Measurements from ENCODE around the gene IL13.
"Not testable (repeated sequence)": the region's sequence is repeated elsewhere in the genome, so short reads cannot be mapped to it uniquely, and the experiment has no call there.

Gene IL13

DNA sequence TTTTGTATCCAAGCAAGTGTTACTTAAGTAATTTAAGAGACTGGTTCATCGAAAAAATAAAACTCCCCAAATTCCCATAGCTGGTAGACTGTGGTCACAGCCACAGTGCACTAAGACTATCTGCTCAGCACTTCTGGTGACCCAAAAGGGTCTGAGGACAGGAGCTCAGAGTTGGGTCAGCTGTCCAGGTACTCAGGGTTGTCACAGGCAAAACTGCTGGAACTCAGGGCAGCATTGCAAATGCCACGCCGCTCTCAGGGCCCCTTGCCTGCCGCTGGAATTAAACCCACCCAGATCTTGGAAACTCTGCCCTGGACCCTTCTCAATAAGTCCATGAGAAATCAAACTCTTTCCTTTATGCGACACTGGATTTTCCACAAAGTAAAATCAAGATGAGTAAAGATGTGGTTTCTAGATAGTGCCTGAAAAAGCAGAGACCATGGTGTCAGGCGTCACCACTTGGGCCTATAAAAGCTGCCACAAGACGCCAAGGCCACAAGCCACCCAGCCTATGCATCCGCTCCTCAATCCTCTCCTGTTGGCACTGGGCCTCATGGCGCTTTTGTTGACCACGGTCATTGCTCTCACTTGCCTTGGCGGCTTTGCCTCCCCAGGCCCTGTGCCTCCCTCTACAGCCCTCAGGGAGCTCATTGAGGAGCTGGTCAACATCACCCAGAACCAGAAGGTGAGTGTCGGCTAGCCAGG is at the start of gene IL13:
IL13 (plus strand) TSS at position 498 of the 705 bp plus-strand sequence; CDS start at position 512, 14 bp downstream.
- DNase-seq = no peak

DNA sequence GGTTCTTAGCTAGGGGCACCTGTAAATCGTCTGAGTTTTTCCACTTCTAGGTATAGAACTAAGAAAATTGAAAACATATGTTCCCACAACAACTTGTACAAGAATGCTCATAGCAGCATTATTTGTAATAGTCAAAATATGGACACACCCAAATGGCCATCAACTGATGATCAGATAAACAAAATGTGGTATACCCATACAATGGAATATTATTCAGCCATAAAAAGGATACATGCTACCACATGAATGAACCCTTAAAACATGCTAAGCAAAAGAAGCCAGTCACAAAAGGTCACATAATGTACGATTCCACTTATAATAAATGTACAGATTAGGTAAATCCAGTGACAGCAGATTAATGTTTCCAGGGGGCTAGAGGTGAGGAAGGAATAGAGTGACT is 46.0 kb upstream of the IL13 start:
- no peak for DNase-seq

DNA sequence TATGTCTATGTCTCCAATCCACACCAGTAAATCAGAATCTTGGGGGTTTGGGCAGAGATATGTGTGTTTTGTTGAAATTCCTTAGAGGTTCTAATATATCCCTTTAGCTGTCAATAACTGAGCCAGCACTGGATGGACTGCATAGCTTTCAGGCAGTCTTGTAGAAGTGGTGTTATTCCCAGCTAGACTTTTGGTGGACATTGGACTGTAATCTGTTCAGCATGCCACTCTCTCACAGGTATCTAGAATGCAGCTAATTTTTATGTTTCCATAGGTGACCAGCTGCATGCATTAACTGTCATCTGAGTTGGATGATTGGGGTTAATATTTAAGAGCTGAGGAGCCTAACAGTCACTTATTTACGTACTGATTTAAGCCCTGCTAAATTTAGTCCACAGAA is 45.1 kb upstream of the IL13 start:
- DNase-seq = no peak

DNA sequence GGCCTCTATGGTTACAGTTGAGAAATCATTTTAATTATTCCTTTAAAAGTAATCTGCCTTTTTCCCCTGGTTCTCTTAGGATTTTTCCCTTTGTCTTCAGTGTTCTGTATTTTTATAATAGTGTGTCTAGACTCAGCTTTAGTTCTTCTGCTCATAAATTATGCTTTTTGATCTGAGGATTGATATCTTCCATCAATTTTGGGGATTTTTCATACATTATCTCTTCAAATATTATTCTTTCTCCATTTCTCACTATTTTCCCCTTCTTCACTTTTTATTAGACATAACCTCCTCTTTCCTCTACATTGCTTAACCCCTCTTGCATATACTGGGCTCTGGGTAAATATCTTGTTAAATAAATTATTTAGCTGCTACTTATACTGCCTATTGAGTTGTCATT is 36.3 kb upstream of the IL13 start:
- no peak for DNase-seq

DNA sequence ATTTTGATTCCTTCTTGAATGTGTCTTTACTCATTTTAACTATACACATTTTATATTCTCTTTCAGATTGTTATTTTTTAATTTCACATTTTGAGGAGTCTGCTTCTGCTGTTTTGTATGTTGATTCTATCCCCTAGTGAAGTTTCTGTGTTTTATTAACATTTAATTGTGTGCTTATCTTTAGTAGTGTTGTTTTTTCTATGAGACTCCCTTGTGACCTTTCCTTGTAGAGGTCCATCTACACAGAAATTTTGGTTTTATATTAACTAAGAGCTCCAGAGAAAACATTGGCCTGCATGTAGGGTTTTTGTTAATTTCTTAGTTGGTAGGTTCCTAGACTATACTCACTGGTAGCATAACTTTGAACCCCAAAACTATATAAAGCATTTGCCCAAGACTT is 35.4 kb upstream of the IL13 start:
- no peak for DNase-seq

DNA sequence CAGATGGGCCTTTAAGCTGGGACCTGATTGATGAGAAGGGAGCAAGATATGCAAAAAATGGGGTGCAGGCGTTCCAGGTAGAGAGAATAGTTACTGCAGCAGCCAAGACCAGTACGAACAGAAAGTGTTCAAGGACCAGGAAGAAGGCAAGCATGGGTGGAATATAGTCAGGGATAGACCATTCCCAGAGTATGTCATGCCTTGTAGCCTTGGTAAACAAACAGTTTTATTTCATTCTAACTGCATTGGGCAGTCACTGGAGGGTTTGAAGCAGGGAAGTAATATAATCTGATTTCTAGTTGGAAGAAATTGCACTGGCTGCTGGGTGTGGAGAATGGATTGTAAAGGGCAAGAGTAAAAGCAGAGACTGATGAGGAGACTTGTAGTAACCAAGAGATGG is 30.5 kb upstream of the IL13 start:
- no peak for DNase-seq

DNA sequence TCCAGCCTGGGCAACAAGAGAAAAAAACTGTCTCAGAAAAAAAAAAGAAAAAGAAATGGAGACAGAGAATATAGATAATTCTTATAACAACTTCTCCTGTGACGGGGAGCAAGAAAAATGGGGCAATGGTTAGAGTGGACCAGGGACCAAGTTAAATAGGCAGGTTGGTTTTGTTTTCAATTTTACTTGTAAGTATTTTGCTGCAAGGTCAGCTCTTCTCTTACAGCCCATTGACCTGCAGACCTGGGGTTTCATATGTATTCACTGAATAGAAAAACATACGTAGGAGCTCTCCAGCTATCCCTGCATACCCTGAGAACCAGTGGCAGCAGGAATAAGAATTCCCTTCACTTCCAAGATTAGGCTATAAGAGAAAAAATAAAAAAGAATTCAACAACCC is 29.2 kb upstream of the IL13 start:
- no peak for DNase-seq

DNA sequence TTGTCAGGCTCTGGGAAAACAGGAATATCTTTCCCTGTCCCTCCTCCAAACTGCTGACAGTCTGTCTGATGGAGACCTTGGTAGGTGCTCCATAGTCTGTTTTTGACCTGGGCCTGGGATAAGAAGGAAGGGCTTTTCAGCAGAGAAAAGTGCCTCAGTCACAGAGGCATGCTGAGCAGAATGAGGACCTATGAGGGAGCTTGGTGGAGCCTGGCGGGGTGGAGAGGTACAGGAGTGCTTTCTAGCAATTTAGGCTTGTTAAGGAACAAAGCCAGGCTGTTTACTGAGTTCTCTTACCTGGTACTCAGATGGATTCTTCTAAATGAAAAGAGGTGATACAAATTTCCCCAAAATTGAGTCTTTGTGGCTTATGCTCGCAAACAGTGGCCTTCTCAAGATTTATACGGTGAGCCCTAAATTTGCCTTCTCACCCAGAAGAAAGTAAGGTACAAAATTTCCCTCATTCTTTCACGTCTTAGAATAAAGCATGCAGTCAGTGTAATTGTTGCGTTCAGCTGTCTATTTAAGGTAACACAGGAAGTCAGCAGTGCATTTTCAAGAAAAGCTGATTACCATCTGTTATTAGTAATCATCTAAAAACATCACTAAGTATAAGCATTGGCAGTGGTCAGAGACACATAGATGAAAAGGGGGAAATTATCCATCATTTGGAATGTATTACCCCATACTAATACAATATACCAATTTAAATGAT is 28.6 kb upstream of the IL13 start:
- no peak for DNase-seq

DNA sequence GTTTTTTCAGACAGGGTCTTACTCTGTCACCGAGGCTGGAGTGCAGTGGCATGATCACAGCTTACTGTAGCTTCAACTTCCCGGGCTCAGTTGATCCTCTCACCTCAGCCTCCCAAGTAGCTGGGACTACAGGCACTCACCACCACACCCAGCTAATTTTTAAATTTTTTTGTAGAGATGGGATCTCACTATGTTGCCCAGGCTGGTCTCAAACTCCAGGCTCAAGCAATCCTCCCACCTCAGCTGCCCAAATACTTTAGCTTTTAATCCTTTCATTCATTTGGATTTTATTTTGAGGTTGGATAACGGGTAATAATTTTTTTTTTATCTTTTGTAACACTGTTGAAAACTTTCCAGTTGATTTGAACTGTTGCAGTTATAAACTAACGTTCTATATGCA is 24.4 kb upstream of the IL13 start:
- DNase-seq = not testable (repeated sequence)

DNA sequence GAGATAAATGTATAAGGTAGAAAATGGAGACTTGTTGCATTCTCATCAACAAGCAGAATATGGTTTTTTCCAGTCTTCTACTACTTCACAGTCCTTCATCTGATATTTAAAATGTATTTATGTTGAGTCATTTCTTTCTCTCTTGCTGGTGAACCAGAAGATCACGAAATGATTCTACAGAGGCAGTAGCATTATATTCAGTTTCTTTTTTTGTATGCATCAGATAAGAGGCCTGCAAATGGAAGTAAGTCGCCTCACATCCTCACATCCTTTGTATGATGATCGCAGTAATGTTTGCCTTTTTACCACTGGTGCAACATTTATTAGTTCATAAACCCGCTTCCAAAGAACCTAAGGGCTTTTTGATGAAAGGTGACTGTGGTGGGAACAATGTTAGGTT is 22.1 kb upstream of the IL13 start:
- DNase-seq = no peak

DNA sequence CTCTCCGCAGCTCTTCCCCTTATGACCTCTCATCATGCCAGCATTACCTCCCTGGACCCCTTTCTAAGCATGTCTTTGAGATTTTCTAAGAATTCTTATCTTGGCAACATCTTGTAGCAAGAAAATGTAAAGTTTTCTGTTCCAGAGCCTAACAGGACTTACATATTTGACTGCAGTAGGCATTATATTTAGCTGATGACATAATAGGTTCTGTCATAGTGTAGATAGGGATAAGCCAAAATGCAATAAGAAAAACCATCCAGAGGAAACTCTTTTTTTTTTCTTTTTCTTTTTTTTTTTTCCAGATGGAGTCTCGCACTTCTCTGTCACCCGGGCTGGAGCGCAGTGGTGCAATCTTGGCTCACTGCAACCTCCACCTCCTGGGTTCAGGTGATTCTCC is 20.7 kb upstream of the IL13 start:
- no peak for DNase-seq

DNA sequence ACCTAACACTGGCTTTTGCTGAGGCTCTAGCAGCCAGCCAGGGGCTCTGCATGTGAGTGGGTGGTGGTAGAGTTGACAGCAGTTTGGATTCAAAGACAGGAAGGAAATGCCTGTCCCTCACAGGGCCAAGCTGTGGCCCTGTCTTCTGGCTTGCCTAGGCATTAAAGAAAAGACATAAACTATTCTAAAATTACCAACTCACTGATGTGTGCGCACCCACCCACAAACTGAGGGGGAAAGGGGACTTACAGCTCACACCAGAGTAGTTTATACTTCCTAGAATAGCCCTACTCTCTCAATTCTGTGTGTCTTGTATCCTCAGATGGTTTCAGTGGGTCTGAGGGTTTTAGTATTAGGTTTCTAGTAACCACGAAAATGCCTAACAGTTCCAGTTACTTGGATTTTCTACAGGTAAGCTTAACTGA is 18.3 kb upstream of the IL13 start:
- DNase-seq = no peak

DNA sequence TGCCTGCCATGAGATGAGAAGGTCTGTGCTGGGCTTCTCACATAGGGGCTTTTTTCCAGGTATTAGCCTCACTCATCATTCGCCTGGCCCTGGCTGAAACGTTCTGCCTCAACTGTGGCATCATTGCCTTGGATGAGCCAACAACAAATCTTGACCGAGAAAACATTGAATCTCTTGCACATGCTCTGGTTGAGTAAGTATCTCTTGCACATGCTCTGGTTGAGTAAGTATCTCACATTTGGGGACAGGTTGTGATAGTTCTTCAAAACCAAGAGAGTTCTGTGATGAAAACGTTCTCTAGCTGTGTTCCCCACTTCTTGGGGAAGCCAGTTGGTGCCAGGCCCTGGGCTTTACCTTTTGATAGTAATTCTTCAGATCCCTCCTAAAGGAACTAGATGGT is 17.4 kb upstream of the IL13 start:
- DNase-seq = no peak

DNA sequence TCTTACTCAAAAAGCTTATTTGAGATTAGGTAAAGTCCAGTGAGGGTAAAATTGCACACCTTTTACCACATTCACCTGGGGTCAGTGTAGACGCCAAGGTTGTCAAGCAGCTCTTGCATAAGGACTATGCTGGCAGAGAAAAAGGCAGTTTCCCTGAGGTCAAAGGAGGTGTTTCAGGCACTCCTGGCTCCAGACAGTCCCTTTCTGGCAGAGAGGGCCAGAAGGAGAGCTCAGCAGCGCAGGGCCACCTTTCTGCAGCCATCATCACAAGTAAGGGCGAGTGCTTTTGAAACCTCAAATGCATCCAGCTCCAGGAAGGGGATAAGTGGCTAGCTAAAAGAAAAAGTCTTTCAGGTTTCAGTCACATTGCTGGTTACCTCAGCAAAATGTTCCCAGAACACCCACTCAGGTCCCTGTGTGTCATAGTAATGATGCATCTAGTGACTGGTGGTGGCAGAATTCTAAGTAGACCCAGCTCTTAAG is 16.7 kb upstream of the IL13 start:
- no peak for DNase-seq

DNA sequence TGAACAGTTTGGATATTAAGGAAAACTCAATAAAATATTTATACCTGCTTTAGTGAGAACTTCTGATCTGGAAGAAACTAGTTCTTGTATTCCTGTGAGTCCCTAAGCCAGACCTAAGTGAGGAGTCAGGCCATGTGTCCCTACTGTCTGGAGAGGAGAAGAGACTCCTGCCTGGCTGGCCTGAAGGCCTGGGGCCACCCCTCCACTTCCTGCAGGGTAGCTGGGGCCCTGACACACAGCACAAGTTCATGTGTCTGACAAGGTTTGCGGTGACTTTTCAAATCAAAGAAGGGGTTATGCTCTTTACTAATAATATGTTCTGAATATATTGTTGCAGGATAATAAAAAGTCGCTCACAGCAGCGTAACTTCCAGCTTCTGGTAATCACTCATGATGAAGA is 16.1 kb upstream of the IL13 start:
- DNase-seq = no peak

DNA sequence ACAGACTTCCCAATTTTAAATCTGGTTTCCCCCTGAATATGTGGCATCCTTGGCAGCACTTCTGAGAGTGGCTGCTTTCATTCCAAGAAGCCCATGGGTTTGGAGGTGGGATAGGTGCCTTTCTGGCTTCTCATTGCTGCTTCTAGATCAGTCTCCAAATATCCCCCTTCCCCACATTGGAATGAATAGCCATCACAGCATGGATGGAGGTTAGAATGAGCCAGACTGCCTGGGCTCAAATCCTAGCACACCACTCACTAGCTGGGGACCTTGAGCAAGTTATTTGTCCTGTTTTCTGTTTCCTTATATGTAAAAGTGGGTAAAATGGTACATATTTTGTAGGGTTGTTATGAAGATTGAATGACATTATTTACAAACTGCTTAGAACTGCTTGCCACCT is 13.8 kb upstream of the IL13 start:
- no peak for DNase-seq

DNA sequence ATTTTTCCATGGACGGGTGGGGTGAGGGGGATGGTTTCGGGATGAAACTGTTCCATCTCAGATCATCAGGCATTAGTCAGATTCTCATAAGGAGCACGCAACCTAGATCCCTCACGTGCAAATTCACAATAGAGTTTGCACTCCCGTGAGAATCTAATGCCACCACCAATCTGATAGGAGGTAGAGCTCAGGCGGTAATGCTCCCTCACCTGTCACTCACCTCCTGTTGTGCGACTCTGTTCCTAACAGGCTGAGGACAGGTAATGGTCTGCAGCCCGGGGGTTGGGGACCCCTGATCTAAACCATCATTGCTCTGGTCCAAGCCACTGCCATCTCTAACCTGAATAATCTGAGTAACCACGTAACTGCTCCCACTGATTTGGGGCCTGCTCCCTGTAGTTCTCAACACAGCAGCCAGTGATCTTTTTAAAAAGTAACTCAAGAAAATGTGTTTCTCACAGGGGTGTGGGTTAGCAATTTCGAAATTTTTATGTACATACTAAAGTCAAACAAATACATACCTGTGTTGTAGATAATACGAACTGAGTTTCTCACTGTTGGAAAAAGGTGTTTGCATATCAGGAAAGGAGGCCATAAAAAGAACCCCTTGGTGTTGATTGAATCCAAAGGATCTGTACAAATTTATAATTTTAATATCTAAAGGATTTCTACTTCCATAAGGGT is 11.2 kb upstream of the IL13 start:
- DNase-seq = no peak

DNA sequence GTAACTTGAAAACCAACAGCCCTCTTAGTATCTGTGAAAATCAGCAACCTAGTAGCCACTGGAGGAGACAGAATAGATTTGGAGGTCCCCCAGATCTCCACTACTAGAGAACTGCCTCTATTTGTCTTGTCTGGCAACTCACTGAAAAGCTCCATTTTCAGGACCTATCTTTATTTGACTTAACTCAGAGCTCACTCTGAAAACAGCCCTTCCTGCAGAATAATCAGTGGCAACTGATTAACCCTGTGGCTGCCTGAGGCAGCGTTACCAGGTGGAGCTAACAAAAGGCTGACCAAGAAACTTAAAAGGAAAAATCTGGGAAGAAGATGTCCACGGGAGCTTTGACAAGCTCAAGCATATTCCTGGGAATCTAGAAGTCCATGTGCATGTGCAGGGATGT is 10.5 kb upstream of the IL13 start:
- DNase-seq = no peak

DNA sequence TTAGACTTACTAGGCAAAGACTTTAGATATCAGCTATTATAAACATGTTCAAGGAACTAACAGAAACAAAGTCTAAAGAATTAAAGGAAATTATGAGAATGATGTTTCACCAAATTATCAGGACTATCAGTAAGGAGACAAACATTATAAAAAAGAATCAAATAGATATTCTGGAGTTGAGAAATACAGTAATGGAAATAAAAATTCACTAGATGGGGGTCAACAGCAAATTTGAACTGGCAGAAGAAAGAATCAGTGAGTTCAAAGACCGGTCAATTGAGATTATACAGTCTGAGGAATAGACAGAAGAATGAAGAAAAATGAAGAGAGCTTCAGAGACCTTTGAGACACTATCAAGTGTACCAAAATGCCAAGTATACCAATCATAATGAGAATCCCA is 9.6 kb upstream of the IL13 start:
- DNase-seq = no peak

DNA sequence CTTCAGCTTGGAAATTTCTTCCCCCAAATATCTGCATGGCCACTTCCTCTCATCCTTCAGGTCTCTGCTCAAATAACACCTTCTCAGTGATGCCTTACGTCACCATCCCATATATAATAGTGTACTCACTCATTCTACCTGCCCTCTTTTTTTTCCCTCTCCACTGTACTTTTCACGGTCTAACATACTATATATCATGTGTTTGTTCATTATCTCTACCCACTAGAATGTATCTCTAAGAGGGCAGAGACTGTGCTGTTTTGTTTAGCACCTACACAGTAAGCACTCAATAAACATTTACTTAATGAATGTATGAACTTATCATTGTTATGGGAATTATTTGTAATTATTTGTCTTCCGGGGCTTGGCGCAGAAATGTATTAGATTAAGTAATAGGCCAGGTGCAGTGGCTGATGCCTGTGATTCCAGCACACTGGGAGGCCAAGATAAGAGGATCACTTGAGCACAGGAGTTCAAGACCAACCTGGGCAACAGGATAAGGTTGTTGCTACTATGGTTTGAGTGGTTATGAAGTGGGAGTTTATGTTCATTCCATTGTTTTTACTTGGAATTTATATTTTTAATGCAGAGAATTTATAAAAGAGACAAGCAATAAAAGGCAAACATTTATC is 6.0 kb upstream of the IL13 start:
- DNase-seq = no peak

DNA sequence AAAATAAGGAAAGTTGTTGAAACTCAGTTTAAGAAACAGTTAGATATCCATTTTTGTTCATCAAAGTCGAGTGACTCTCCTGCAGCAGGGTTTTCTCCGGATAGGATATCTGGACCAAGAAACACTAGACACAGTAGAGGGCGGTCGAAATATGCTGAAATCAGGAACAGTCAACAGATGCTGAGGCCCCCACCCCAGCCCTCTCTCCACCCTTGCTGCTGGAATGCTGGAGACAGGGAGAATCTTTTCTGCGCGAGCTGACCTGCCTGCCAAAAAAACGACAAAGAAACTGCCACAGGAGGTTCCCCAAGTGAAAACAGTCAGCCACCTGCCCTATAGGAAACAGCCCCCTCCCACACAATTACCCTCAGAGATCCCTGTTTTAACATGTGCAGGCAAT is 4.3 kb upstream of the IL13 start:
- no peak for DNase-seq

DNA sequence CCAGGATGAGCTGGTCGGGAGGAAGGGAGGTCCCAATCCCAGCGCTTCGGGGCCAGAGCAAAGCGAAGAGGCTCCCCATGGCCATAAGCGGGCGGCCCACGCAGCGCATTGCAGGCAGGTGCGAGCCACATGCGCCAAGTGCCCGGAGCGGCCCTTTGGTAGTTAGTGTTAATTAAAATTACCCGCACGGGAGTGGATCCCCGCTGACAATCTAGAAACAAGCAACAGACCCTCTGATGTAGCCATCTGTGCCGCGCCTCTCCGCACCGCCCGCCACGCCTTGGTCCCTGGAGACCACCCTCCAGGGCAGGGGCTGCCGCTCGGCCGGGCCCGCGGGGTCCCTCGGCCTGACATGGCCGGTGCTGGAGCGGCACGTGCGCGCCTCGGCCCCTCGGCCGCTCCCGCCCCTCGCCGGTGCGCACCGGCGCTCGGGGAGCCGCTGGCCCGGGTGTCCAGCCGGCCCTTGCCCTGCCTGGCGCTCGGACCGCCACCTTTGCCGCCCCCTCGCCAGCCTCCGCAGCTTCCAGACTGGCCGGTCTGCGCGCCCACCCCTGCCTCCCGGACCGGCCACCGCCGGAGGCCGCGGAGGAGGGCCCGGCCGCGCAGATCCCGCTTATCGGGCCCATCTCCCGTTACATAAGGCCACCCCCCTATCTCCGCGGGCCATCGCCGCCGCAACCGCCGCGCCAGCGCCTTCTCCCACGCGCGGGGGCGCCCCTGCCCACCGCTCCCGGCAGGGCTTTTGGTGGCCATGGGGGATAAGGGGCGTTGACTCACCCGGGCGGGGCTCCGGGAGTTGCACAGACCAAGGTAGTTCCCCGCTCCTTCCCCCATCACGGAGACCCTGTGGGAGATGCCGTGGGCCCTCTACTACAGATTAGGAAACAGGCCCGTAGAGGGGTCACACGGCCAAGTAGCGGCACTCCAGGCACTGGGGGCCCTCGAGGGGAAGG is 1.9 kb upstream of the IL13 start:
- no peak for DNase-seq
